Cardiac muscle cell (in vitro differentiated cells and primary cell): Measurements from ENCODE around the gene BBOF1. TPM values are rescaled to one million over a fixed set of nuclear protein-coding genes. Genes with fewer than 3 reads are reported as not detected.

ENCODE experiments used
- DNase-seq, 2 donors: peaks; one replicate each; pipeline versions ENCODE4 v3.0.0 to v3.0.0-alpha.2; 2010 to 2017; ENCODE audit warnings: low read depth in 1 of 2, low spot score in 1 of 2
- H3K27ac ChIP-seq: fragments of 200-600 bp; sonication (generic); 2 replicates; pipeline ENCODE4 v1.5.1; 2016
- H3K27me3 ChIP-seq: fragments of 200-600 bp; sonication (generic); 2 replicates; pipeline ENCODE4 v1.6.0; 2016; ENCODE audit warnings: control low read depth
- H3K36me3 ChIP-seq: fragments of 200-600 bp; sonication (generic); 2 replicates; pipeline ENCODE4 v1.5.1; 2016; ENCODE audit warnings: control low read depth
- H3K4me1 ChIP-seq: fragments of 200-600 bp; sonication (generic); 2 replicates; pipeline ENCODE4 v1.8.1; 2017; ENCODE audit warnings: low read depth, mild to moderate bottlenecking, mixed run types
- H3K4me3 ChIP-seq: fragments of 200-600 bp; sonication (generic); 2 replicates; pipeline ENCODE4 v1.5.1; 2016; ENCODE audit warnings: mild to moderate bottlenecking
- H3K9me3 ChIP-seq: fragments of 200-600 bp; sonication (generic); 2 replicates; pipeline ENCODE4 v1.5.1; 2017; ENCODE audit warnings: low read depth, mild to moderate bottlenecking, control low read depth
- CTCF ChIP-seq: IDR thresholded peaks from 2 replicates; pipeline ENCODE4 v1.5.1; 2012; ENCODE audit warnings: low read depth, mild to moderate bottlenecking, low read length
- polyA plus RNA-seq: library from polyadenylated mRNA; unstranded; fragments of >200 nt; fragmentation: Nextera tagmentation; extraction: Ambion mirVana; gene quantifications from 2 replicates; pipeline ENCODE4 v1.2.1, GENCODE V29; 2016
- total RNA-seq: library from RNA; depleted of rRNA; stranded (reverse); fragments of >200 nt; gene quantifications from 2 replicates; pipeline ENCODE4 v1.2.3, GENCODE V29; 2016

Gene BBOF1
- total and polyA plus RNA-seq, 2 experiments from 2014 or later = 6.1 to 7.6 TPM

GRCh38 chr14:74018174-74018585, 969 bp upstream of the BBOF1 start:
- no peaks in the 10 kb centered on the region for H3K4me1 ChIP-seq
- peak overlapping the region; percentile 96 for H3K27ac ChIP-seq
- no peaks in the 10 kb centered on the region for H3K36me3 ChIP-seq
- no peaks in the 10 kb centered on the region for H3K27me3 ChIP-seq
- H3K4me3 ChIP-seq = peak overlapping the region; percentile 94
- peak in 1 of 2 donors; percentile 61 for DNase-seq
- TF ChIP-seq CTCF = no peak
- H3K9me3 ChIP-seq = no peaks in the 10 kb centered on the region

- no peaks in the 10 kb centered on the region for H3K9me3 ChIP-seq
- no peak for TF ChIP-seq CTCF
- peak; percentile 44 to 81 for DNase-seq
- H3K27me3 ChIP-seq = no peaks in the 10 kb centered on the region
- H3K4me3 ChIP-seq = peak overlapping the region; percentile 94
- H3K4me1 ChIP-seq = no peaks in the 10 kb centered on the region
- H3K36me3 ChIP-seq = no peaks in the 10 kb centered on the region
- H3K27ac ChIP-seq = peak overlapping the region; percentile 96
These were observed 424 bp downstream of the BBOF1 start for GRCh38 chr14:74019408-74020137.

- Histone ChIP-seq H3K9me3 (no peaks in the 10 kb centered on the region), H3K36me3 (no peaks in the 10 kb centered on the region), H3K4me3 (no peak overlapping the region), H3K4me1 (no peaks in the 10 kb centered on the region), H3K27me3 (no peaks in the 10 kb centered on the region), H3K27ac (no peak overlapping the region)
- no peak for TF ChIP-seq CTCF
- DNase-seq = no peak
These were observed 3.2 kb downstream of the BBOF1 start for GRCh38 chr14:74022346-74022745.

- Histone ChIP-seq H3K9me3 (no peaks in the 10 kb centered on the region), H3K27ac (no peak overlapping the region), H3K4me1 (no peaks in the 10 kb centered on the region), H3K36me3 (no peaks in the 10 kb centered on the region), H3K27me3 (no peaks in the 10 kb centered on the region), H3K4me3 (no peak overlapping the region)
- DNase-seq = no peak
- no peak for TF ChIP-seq CTCF
These were observed 10.0 kb downstream of the BBOF1 start for GRCh38 chr14:74029136-74029535.

GRCh38 chr14:74034572-74034971, 15.4 kb downstream of the BBOF1 start:
- Histone ChIP-seq H3K9me3 (no peaks in the 10 kb centered on the region), H3K27ac (no peak overlapping the region), H3K4me3 (no peak overlapping the region), H3K36me3 (peaks cover 4% of the 10 kb centered on the region), H3K4me1 (no peaks in the 10 kb centered on the region), H3K27me3 (no peaks in the 10 kb centered on the region)
- no peak for DNase-seq
- TF ChIP-seq CTCF = no peak
